Activated CD4-positive, CD25-positive, alpha-beta regulatory T cell (primary cell): Measurements from ENCODE around the gene PXMP4.

Experiments
- DNase-seq, 4 experiments: peaks; one replicate each; lab custom pipeline; 2025; lab: John Stamatoyannopoulos, UW

Gene PXMP4

DNA sequence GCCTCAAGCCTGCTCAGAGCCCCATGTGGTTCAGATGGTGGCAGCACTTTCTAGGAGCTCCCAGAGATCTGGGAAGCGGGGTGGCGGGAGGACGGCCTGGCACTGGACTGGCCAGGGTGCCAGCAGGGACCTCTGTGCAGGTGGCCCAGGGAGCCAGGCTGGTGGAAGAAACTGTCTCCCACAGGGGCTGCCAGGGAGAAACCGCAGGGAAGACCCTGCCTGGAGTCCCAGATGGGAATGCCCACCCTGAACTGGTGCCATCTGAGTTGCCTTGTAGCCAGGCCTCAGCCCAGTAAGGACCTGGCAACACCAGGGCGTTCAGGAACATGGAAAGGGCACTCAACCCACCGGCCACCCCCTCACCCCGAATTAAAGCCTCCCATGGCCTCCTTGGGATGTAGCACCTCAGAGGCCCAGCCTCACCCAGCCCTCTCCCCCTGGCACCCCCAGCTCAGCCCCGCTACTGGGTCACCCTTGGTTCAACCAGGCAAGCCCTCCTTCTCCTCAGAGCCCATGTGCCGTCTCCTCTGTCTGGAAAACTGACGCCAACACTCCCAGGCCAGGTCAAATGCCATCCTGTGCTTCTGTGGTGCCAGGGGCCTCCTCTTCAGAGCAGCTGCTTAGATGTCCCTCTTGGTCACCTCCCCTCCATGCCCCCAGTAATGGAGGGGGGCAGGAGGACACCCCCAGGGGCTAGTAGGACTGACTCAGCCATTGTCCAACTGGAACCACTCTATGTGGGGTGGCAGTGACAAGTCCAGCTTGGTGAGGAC lies 63.9 kb downstream of the PXMP4 start:
- no peak for DNase-seq

DNA sequence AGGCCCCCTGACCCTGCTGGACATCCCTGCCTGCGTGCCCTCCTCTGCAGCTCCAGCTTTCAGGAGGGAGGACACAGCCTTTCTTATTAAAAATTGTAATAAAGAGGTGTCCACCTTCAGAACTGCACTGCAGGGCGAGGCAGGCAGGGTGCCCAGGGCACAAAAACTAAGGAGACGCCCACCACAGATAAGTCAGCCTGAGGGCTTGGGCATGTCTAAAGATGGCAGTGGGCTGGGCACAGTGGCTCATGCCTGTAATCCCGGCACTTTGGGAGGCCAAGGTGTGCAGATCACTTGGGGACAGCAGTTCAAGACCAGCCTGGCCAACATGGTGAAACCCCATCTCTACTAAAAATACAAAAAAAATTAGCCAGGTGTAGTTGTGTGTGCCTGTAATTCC lies 64.9 kb downstream of the PXMP4 start:
- no peak for DNase-seq

DNA sequence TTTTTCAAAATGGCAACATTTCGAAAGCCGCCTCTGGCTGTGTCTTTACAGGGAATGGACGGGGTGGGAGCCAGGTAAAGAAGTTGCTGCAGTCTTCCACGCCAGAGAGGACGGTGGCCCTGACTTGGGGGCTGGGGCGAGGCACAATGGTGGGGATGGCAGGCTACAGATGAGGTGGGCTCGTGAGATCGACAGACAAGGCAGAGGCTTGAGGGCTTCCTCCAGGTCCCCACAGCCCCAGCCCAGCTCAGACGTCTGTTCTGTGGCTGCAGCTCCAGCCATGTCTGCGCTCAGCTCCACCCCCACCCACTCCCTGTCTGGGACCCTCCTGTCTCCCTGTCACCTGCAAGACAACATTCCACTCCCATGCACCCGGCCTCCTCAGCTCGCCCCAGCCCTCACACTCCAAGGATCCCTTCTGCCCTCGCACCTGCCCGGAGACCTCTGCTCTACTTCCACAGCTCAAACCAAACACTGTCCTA lies 65.4 kb downstream of the PXMP4 start:
- no peak for DNase-seq

DNA sequence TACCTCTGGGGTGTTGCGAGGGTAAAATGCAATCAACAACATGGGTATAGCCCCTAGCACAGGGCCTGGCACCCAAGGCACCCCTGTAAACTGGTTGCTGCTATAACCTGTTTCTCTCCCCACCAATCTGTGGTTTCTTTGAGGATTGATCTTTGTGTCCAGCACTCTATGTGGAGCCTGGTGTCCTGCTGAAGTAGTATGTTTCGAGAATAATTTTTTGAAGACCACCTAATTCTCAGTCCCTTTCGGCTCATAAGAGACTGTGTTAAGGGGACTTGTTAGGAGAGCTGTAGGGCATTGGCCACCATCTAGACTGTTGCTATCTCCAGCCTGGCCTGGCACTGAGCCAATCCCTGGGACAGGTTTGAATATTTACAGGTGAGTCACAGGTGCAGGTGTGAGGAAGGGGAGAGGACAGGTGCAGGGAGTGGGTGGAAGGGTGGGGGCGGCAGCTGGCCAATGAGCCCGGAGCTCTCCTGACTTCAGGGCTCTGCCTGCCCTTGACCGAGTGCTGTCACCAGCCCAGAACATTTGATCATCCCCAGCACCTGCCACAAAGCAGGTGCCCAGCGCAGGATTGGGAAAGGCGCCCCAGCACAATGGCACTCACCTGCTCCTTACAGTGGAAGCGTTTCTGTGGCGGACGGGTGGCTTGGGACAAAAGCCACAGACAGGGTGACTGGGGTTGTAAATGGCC lies 66.1 kb downstream of the PXMP4 start:
- no peak for DNase-seq

DNA sequence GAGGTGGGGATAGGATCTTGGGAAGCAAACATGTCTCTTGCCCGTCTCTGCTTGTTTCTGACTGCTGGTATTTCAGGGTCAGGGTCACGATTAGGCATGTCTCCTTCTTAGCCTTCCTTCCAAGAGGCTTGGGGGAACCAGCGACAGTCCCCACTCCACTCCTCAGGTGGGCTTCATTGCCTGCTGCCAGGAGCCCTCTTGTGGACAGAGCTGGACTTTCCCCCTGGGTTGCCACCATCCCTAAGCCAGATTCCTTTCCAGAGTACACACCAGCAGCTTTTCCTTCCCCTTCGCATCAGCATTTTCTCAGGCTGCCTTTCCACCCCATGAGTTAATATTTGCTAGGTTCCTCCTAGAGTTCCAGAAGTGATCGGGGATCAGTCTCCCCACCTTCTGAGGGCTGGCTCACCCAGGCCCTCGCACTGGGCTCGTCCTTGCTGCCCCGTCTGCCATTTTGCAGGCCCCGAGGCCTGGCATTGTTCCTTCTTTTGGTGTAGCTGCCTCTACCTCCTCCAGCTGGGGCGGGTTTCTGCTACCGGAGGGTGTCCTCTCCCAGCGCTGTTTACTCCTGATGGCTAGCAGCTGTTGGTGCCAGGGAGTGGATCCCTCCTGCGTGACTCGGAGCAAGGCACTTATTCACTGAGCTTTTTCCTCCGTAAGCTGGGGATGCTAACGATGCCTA lies 66.8 kb downstream of the PXMP4 start:
- DNase-seq = no peak
